ENCODE measurements around the gene MAD1L1.
"Not testable (repeated sequence)": the region's sequence is repeated elsewhere in the genome, so short reads cannot be mapped to it uniquely, and the experiment has no call there.

Gene MAD1L1

GRCh38 chr7:2038931-2039728 lies 193.6 kb downstream of the MAD1L1 start:
- peak; percentile 39 for DNase-seq

- DNase-seq: peak; percentile 27
Observed at GRCh38 chr7:2037808-2038522, 194.8 kb downstream of the MAD1L1 start.

DNA sequence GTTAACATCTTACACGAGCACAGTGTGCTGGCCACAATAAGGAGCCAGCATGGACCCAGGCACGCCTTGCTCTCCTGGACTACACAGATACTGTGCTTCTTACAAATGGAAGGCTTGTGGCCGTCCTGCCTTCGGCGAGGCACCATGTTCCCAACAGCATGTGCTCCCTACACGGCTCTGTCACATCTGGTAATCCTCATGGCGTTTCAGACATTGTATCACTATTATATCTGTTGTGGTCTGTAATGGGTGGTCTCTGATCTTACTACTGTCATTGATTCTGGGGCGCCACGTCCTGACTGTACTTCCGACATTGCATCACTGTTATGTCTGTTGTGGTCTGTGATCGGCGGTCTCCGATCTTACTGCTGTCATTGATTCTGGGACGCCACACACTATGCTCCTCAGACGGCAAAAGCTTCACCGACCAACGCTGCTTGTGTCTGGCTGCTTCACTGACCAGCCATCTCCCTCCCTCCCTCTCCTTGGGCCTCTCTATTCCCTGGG lies 195.4 kb downstream of the MAD1L1 start:
- no peak for DNase-seq

DNA sequence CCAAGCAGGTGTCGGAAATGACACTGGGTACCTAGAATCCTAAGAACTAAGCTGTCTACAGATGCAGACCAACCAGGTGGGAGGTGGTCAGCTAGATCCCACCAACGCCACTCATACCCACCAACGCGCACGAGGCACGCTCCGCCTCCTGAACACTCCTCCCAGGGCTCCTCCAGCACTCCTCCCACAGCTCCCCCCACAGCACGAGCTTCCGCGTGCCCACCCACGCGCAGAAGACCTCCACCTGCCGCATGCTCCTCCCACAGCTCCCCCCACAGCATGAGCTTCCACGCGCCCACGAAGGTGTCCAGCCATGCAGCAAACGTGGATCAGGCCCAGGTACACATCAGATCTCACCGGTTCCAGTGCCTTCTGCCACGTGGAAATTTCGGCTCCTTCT lies 196.0 kb downstream of the MAD1L1 start:
- DNase-seq: no peak

- DNase-seq: not testable (repeated sequence)
Observed at GRCh38 chr7:2036201-2036600, 196.5 kb downstream of the MAD1L1 start.

GRCh38 chr7:2034291-2035201 lies 198.2 kb downstream of the MAD1L1 start:
- no peak for DNase-seq

DNA sequence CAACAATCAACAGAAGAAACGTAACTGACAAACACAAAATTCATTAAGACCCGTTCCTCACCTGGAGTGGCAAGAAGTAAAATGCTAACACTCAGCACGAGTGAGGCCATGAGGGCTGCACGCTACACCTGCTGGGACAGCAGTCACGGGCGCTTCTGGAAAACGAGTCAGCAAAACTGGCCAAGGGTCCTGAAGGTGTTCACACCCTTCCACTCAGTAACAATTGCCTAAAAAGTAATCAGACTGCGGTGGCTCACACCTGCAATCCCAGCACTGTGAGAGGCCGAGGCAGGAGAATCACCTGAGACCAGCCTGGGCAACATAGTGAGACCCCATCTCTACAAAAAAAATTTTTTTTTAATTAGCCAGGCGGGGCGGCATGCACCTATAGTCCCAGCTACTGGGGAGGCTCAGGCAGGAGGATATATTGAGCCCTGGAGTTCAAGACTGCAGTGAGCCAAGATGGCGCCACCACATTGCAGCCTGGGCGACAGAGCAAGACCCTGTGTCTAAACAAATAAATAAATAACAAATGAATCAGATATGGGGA lies 199.1 kb downstream of the MAD1L1 start:
- DNase-seq: no peak

- DNase-seq: no peak
Observed at GRCh38 chr7:2032876-2033407, 199.8 kb downstream of the MAD1L1 start.

- no peak for DNase-seq
Observed at GRCh38 chr7:2032030-2032875, 200.5 kb downstream of the MAD1L1 start.

- DNase-seq: no peak
Observed at GRCh38 chr7:2031451-2031845, 201.3 kb downstream of the MAD1L1 start.

DNA sequence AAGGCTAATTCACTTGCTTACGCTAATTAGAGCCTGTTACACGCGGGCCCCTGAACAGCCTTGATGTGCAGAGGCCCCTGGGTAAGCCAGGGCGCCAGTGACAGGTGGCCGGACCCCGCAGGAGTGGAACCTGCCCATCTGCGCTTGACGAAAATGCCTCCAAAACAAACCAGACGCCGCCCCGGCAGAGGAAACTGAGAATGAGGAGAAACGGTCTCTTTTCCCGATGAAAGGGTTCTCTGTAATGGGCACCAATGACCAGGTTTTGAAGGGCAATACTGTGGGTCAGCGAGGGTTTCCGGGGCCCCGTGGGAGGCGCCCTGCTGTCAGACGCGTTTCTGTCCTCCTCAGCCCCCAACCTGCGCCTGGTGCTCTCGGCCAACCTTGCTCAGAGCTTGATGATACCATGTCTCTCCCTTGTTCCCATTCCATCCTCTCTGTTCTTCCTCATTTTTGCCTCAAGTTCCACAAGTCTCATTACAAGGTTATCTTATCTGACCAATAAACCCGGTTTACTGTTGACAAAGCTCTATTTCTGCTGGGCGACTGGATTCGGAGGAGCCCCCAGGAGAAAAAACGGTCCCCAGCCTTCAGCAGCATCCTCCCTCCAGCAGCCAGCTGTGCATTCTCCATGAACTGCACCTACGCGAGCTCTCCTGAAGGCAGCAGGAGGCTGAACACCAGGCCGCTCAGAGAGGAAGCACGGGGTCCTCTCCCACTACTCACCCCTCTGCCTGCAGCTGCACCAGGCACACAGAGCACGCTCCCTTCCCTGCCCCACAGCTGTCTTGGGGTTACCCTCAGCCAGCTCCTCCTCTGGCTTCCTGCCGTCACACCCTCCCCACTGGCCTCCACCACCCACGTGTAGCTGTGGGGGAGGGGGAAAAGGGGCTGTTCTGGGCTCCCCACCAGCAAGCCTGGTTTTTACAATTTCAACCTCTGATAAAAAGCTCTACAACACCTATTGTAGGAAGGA lies 202.0 kb downstream of the MAD1L1 start:
- no peak for DNase-seq

- no peak for DNase-seq
Observed at GRCh38 chr7:2029936-2030335, 202.8 kb downstream of the MAD1L1 start.

GRCh38 chr7:2029211-2029905 lies 203.4 kb downstream of the MAD1L1 start:
- no peak for DNase-seq

DNA sequence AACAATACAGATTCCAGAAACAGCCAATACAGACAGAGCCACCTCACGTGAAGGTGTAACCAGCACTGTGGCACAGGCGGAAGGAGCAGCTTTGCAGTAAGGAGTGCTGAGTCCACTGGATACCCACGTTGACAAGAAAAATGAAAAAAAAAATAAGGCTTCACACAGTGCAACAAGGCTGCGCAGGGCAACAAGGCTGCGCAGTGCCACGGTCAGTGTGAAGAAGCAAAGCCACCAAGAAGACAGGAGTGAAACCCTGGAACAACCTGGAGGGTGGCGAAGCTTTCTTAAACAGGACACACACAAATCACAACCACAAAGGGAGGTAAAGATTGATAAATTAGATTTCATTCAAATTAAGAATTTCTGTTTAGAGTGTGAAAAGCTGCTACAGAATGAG lies 204.0 kb downstream of the MAD1L1 start:
- no peak for DNase-seq

- DNase-seq: no peak
Observed at GRCh38 chr7:2025188-2025587, 207.6 kb downstream of the MAD1L1 start.

DNA sequence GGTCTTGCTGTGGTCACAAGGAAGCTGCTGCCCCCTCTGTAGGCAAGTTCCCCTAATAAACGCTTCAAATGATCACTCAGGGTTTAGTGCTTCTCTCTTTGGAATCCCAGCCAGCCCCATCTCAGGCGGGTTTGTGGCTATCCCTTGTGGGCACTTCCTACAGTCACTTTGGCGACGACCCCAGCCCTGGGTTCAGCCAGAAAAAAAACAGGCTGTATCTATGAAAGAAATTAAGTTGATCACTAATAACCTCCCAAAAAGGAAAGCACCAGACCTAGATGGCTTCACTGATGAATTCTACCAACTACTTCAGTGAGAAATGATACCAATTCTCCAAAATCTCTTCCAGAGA lies 208.2 kb downstream of the MAD1L1 start:
- DNase-seq: no peak

GRCh38 chr7:2023877-2024566 lies 208.7 kb downstream of the MAD1L1 start:
- no peak for DNase-seq

GRCh38 chr7:2022737-2023250 lies 210.0 kb downstream of the MAD1L1 start:
- no peak for DNase-seq

- no peak for DNase-seq
Observed at GRCh38 chr7:2022021-2022409, 210.7 kb downstream of the MAD1L1 start.

Data from activated CD4-positive, alpha-beta T cell treated with anti-CD3 and anti-CD28 coated beads, Interleukin-10, Interleukin-2, amounts not matched to agents 100 ng/mL and 50 ng/mL, durations not matched to agents 16 hours and 8 hours (primary cell).